Temporal lobe (tissue), 1 donor: ENCODE measurements around the gene SPTLC3. TPM values are rescaled to one million over a fixed set of nuclear protein-coding genes. Genes with fewer than 3 reads are reported as not detected.

Experiments
- total RNA-seq: library from RNA; depleted of rRNA; stranded (reverse); fragments of >200 nt; gene quantifications from one replicate; pipeline ENCODE4 v1.2.3, GENCODE V29; 2014

SPTLC3 gene
- total RNA-seq, 1 donor from 2014 or later = 0.98 TPM

Other genes with a start within 250 kb of the SPTLC3 start
- 0.74 TPM for gene ISM1, start 212.3 kb downstream of the SPTLC3 start, total RNA-seq